Measurements from ENCODE around the gene TSPAN15. TPM values are rescaled to one million over a fixed set of nuclear protein-coding genes. Genes with fewer than 3 reads are reported as not detected.
"Not testable (repeated sequence)": the region's sequence is repeated elsewhere in the genome, so short reads cannot be mapped to it uniquely, and the experiment has no call there.

Gene TSPAN15
- polyA plus RNA-seq, 6 donors from 2014 or later = 0.16 TPM; not detected in 5

DNA sequence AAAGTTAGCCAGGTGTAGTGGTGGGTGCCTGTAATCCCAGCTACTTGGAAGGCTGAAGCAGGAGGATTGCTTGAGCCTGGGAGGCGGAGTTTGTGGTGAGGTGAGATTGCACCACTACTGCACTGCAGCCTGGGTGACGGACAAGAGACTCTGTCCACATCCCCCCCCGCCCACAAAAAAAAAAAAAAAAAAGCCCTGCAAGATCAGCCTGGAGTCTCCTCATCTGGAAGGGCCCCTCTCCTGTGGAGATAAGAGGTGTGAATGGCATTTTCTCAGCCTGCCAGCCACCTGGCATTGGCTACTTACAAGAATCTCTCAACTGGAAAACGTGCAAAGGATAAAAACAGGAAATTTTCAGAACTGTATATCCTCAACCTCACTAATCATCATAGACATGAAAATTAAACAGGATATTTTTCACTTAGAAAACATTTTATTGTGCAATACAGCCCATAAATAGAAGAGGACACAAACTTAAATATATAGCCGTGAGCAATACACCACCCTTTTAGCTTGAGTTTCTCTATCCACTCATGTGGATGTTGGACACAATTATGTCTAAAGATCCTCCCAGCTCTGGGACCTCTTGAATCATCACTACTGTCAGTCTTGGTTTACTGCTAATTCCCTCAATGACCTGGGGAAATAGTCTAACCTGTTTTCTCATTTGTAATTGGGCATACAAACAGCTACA is 11.3 kb upstream of the TSPAN15 start:
- DNase-seq = no peak
- no peak for ATAC-seq (ENCODE audit: low read depth in 2 of 2)
- H3K36me3 Mint-ChIP-seq = no peaks in the 10 kb centered on the region
- no peak overlapping the region for H3K27ac Mint-ChIP-seq
- no peaks in the 10 kb centered on the region for H3K9me3 Mint-ChIP-seq
- peaks cover 0 to 3% (median 0%) of the 10 kb centered on the region in 3 donors for H3K4me1 Mint-ChIP-seq
- peak overlapping the region in 1 of 8 donors; percentile 29 for H3K4me3 Mint-ChIP-seq
- peaks cover 5 to 35% (median 12%) of the 10 kb centered on the region in 3 donors for H3K27me3 Mint-ChIP-seq

DNA sequence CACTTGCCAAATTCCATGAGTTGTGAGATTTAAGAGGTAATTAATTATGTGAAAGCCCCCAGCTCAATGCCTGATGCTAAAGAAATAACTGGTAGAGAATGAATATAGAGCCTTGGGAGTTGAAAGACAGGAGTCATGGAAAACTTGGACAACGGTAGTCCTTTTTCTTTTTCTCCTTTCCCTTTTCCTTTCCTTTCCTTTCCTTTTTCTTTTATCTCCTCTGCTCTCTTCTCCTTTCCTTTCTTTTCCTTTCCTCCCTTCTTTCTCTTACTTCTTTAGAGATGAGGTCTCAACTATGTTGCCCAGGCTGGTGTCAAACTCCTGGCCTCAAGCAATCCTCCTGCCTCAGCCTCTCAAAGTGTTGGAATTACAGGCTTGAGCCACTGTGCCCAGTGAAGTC is 7.9 kb upstream of the TSPAN15 start:
- DNase-seq (no peak), ATAC-seq (ENCODE audit: low read depth in 2 of 2) (no peak)
- Mint-ChIP-seq H3K4me3 (no peak overlapping the region), H3K27ac (peak overlapping the region in 1 of 6 donors; percentile 77), H3K4me1 (peaks cover 0 to 3% (median 0%) of the 10 kb centered on the region in 3 donors), H3K9me3 (peaks cover 0 to 3% (median 0%) of the 10 kb centered on the region in 7 donors), H3K36me3 (no peaks in the 10 kb centered on the region), H3K27me3 (peaks cover 0 to 20% (median 3%) of the 10 kb centered on the region in 3 donors)

DNA sequence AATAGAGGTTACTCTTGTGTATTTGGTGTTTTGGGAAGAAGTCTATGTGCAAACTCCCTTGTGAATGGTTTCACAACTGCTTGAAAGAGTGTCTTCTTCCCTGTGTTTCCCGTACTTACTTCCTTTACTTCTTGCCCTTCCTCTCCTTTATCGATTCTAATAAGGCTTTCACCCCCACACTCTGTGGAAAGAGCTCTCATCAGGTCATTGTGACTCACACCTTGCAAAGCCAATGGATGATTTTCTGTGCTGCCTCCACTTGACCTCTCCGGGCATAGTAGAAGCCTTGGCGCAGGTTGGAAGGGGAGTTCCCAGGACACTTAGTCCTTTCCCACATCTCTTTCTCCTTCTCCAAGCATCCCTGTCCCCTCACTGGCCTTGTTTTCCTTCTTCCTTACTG is 6.2 kb upstream of the TSPAN15 start:
- Mint-ChIP-seq H3K27ac (peak overlapping the region in 1 of 6 donors; percentile 40), H3K27me3 (peaks cover 5 to 18% (median 16%) of the 10 kb centered on the region in 3 donors), H3K4me3 (no peak overlapping the region), H3K36me3 (no peaks in the 10 kb centered on the region), H3K4me1 (peaks cover 0 to 6% (median 0%) of the 10 kb centered on the region in 3 donors), H3K9me3 (peaks cover 0 to 3% (median 0%) of the 10 kb centered on the region in 7 donors)
- DNase-seq (no peak), ATAC-seq (ENCODE audit: low read depth in 2 of 2) (no peak)

DNA sequence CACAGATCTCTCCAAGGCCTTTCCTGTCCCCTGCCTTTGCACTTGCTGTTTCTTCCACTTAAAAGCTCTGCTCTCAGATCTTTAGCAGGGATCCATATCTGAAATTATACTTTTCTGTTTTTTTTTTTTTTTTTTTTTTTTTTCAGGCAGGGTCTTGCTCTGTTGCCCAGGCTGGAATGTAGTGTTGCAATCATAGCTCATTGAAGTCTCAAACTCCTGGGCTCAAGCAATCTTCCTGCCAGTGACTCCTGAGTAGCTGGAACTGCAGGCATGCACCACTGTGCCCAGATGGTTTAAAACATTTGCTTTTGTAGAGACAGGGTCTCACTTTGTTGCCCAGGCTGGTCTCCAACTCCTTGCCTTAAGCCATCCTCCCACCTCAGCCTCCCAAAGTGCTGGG is 5.0 kb upstream of the TSPAN15 start:
- Mint-ChIP-seq H3K36me3 (no peaks in the 10 kb centered on the region), H3K4me1 (peaks cover 0 to 11% (median 4%) of the 10 kb centered on the region in 3 donors), H3K4me3 (no peak overlapping the region), H3K9me3 (peaks cover 0 to 3% (median 0%) of the 10 kb centered on the region in 7 donors), H3K27me3 (peaks cover 9 to 23% (median 17%) of the 10 kb centered on the region in 3 donors), H3K27ac (no peak overlapping the region)
- DNase-seq (no peak), ATAC-seq (ENCODE audit: low read depth in 2 of 2) (no peak)

DNA sequence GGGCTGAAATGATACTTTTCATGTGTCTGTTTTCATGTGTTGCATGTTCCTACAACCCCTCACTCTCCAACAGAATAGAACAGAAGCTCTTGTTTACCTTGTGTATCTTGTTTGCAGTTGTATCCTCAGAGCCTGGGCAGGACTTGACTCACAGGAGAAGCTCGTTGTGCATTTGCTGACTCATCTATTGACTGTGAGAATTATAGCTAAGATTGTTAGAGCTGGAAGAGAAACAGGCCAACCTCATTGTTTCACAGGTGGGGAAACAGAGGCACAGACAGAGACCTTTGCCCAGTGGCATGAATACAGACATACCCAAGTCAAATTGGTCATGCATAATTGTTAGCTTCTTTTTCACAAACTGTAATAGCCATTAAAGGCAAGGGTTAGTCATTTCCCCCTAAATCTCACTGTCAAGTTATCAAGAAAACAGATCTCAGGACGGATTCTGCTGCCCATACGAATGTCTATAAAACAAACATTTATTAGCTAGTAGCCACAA is 4.6 kb upstream of the TSPAN15 start:
- no peak overlapping the region for H3K4me3 Mint-ChIP-seq
- no peak for DNase-seq
- H3K4me1 Mint-ChIP-seq = peaks cover 4 to 13% (median 4%) of the 10 kb centered on the region in 3 donors
- no peaks in the 10 kb centered on the region for H3K36me3 Mint-ChIP-seq
- ATAC-seq (ENCODE audit: low read depth in 2 of 2) = no peak
- no peak overlapping the region for H3K27ac Mint-ChIP-seq
- peaks cover 0 to 3% (median 0%) of the 10 kb centered on the region in 7 donors for H3K9me3 Mint-ChIP-seq
- peaks cover 9 to 24% (median 17%) of the 10 kb centered on the region in 3 donors for H3K27me3 Mint-ChIP-seq

DNA sequence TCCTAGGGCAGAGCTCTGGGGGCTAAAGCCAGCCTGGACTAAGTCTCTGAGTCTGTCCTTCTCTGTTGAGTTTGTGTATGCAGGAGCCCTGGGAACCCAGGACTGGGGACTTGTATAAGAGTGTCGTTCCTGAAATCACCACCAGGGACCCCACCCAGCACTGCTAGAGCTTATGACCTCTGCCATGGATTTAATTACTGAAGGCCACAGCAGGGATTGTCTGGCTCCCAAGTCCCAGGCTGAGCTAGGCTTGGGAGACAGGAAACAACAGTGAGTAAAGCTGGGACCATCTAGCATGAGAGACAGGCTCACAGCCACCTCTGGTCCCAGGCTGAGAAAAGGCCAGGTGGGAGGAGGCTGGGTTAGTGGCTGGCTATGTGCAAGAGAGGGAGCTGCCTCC is 1.4 kb upstream of the TSPAN15 start:
- ATAC-seq (ENCODE audit: low read depth in 2 of 2) (peak; percentile 44 to 47), DNase-seq (no peak)
- H3K9me3 Mint-ChIP-seq = peaks cover 0 to 3% (median 0%) of the 10 kb centered on the region in 7 donors
- H3K27ac Mint-ChIP-seq = no peak overlapping the region
- H3K4me1 Mint-ChIP-seq = peaks cover 6 to 17% (median 9%) of the 10 kb centered on the region in 3 donors
- peaks cover 17 to 42% (median 38%) of the 10 kb centered on the region in 3 donors for H3K27me3 Mint-ChIP-seq
- peak overlapping the region in 5 of 8 donors; percentile 5 to 61 (median 31) for H3K4me3 Mint-ChIP-seq
- no peaks in the 10 kb centered on the region for H3K36me3 Mint-ChIP-seq

DNA sequence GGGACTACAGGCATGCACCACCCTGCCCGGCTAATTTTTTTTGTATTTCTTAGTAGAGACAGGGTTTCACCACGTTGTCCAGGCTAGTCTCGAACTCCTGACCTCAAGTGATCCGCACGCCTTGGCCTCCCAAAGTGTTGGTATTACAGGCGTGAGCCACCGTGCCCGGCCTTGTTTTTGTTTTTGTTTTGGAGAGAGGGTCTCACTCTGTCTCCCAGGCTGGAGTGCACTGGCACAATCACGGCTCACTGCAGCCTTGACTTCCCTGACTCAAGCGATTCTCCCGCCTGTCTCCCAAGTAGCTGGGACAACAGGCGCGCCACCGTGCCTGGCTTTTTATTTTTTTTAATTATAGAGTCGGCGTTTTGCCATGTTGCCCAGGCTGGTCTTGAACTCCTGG is 870 bp upstream of the TSPAN15 start:
- peak overlapping the region in 3 of 8 donors; percentile 85 to 92 (median 85) for H3K4me3 Mint-ChIP-seq
- not testable (repeated sequence) for DNase-seq; H3K36me3 Mint-ChIP-seq; H3K9me3 Mint-ChIP-seq; ATAC-seq (ENCODE audit: low read depth in 2 of 2)
- peaks cover 17 to 38% (median 38%) of the 10 kb centered on the region in 3 donors for H3K27me3 Mint-ChIP-seq
- peak overlapping the region in 1 of 6 donors; percentile 14 for H3K27ac Mint-ChIP-seq
- H3K4me1 Mint-ChIP-seq = peaks cover 6 to 17% (median 9%) of the 10 kb centered on the region in 3 donors

DNA sequence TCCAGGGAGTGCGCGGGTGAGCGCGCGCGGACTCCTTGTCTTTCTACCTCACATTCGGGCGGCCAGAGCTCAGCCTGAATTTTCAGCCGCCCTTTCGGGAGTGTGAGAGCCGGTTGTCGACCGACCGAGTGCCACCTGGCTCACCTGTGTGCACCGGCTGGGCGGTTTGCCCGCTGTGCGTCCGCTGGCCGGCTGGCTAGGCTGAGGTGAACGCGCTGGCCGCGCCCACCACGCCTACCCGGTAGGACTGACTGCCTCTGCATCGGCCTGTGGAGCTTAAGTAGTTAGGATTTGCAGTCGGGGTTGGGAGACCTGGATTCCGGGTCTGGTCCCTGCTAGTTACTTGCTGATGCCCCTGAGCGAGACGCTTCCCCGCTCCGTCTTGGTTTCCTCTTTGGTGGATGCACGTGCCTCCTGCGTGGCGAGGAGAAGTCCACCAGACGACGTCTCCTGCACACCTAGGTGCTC is 553 bp downstream of the TSPAN15 start:
- peak overlapping the region; percentile 76 to 93 (median 86) for H3K4me3 Mint-ChIP-seq
- peak overlapping the region in 1 of 6 donors; percentile 85 for H3K27ac Mint-ChIP-seq
- ATAC-seq (ENCODE audit: low read depth in 2 of 2) (peak in 1 of 2 donors; percentile 11), DNase-seq (no peak)
- H3K27me3 Mint-ChIP-seq = peaks cover 17 to 38% (median 37%) of the 10 kb centered on the region in 3 donors
- H3K9me3 Mint-ChIP-seq = no peaks in the 10 kb centered on the region
- H3K4me1 Mint-ChIP-seq = peaks cover 6 to 17% (median 9%) of the 10 kb centered on the region in 3 donors
- H3K36me3 Mint-ChIP-seq = no peaks in the 10 kb centered on the region

DNA sequence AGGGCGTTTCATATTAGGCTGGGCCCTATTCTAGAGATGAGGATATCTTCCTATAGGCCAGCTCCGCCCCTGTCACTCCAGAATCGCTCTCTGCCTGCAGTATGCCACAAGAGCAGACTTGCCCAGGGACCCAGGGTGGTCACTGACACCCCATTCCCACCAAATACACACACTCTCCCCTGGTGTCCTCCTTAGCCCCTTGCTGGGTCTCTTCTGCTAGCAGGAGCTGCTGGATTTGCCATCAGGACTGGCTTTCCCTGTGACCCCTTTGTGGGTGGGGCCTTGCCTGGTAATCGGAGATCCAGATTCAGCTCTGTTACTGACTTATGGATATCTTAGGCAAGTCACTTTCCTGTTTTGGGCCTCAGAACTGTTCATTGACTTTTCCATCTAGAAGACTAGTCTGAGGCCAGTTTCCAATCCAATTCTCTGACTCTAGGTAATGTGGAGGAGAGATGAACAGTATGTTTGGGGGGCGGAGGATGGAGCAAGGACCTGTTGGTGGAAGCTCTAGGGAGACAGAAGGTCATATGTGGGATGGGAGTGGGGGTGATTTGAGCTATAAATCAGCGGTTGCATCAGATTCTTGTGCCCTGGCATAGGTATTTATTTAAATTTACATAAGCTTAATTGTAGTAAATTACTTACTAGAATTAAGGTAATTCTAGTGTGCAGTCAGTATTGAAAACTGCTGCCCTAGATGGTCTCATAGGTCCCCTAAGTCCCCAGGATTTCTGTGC is 1.6 kb downstream of the TSPAN15 start:
- ATAC-seq (ENCODE audit: low read depth in 2 of 2) (no peak), DNase-seq (no peak)
- Mint-ChIP-seq H3K9me3 (no peaks in the 10 kb centered on the region), H3K27me3 (peaks cover 17 to 38% (median 37%) of the 10 kb centered on the region in 3 donors), H3K4me1 (peaks cover 6 to 17% (median 9%) of the 10 kb centered on the region in 3 donors), H3K27ac (no peak overlapping the region), H3K4me3 (peak overlapping the region in 7 of 8 donors; percentile 32 to 86 (median 59)), H3K36me3 (no peaks in the 10 kb centered on the region)

DNA sequence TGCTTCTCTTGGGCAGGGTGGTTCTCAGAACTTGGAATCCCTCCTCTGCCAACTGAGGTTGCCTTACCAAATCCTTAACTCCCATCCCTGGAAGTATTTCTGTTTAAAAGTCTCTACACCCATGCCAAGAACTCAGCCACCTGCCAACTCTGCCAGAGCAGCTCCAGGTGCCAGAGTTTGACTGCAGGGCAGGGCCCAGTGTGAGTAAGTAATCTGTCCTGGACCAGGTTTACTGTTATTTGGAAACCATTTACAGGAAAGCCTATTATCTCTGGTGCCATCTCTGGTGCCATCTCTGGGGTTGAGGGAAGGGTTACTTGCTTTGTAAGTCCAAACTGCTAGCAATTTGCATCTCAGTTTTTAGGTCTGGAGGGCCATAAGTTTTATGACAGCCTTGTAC is 2.5 kb downstream of the TSPAN15 start:
- H3K27ac Mint-ChIP-seq = no peak overlapping the region
- no peaks in the 10 kb centered on the region for H3K36me3 Mint-ChIP-seq
- H3K4me1 Mint-ChIP-seq = peaks cover 6 to 17% (median 9%) of the 10 kb centered on the region in 3 donors
- ATAC-seq (ENCODE audit: low read depth in 2 of 2) (no peak), DNase-seq (no peak)
- H3K27me3 Mint-ChIP-seq = peaks cover 17 to 37% (median 30%) of the 10 kb centered on the region in 3 donors
- H3K9me3 Mint-ChIP-seq = no peaks in the 10 kb centered on the region
- peak overlapping the region in 1 of 8 donors; percentile 44 for H3K4me3 Mint-ChIP-seq

DNA sequence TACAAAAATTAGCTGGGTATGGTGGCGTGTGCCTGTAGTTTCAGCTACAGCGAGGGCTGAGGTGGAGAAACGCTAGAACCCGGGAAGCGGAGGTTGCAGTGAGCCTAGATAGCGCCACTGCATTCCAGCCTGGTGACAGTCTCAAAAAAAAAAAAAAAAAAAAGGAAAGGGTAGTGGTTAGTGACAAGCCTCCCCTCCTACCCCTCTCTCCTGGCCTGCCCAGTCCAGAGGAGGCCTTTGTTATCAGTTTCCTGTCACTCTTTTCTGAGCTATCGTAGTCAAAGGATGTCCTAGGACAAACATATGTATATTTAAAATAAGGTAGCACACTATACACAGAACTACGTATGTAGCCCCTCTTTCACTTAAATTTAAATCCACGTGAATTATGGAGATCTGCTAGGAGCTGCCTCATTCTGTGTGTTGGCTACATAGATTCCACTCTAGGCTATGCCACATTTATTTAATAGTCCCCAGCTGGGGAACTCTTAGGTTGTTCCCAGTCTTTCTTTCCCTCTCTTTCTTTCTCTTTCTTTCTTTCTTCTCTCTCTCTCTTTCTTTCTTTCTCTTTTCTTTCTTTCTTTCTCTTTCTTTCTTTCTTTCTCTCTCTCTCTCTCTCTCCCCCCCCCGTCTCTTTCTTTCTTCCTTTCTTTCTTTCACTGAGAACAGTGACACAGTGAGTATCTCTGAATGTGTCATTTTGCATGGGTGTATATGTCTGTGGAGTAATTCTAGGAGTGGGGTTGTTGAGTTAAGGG is 3.9 kb downstream of the TSPAN15 start:
- no peak for DNase-seq
- H3K4me1 Mint-ChIP-seq = peaks cover 6 to 14% (median 9%) of the 10 kb centered on the region in 3 donors

DNA sequence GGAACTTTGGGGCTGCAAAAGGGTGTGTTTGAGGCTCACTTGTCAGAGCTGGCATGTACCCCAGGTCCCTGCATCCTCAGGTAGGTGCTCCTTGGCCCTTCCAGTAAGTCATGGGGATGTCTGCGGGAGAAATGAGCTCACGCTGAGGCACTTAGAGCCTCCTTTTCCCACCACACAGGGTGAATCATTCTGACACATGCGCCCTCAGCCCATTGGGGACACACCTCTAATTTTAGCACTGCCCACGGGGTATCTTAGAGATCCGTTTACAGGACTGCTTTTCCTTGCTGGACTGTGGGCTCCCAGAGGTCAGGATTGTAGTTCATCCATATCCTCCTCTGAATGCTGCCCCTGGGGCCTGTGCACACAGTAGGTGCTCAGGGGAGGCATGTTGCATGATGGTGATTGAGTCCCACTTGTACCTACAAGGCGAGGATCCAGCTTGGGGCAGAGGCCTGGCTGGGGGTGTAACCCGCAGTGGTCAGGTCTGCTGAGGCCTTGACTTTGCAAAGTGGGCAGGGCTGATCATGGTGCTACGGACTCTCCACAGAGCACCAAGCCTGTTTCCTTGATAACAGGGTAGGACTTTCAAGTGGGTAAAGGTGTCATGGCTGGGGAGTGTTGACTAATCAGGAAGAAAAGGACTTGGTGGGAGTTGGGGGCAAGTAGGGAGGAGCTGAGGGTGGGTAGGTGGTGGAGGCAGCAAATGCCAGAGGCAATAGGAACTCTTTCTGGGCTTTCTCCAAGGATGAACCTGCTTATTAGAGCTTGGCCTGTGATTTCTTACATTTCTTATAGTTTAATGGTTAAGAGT is 5.8 kb downstream of the TSPAN15 start:
- Mint-ChIP-seq H3K9me3 (no peaks in the 10 kb centered on the region), H3K27me3 (peaks cover 8 to 17% (median 17%) of the 10 kb centered on the region in 3 donors)

More for the DNA sequence above, 3.9 kb downstream of the TSPAN15 start:
- Mint-ChIP-seq H3K27ac (peak overlapping the region in 1 of 6 donors; percentile 72), H3K4me3 (peak overlapping the region in 1 of 8 donors; percentile 21), H3K36me3 (no peaks in the 10 kb centered on the region), H3K9me3 (no peaks in the 10 kb centered on the region), H3K27me3 (peaks cover 12 to 31% (median 21%) of the 10 kb centered on the region in 3 donors)
- ATAC-seq (ENCODE audit: low read depth in 2 of 2) = no peak

More for the DNA sequence above, 5.8 kb downstream of the TSPAN15 start:
- Mint-ChIP-seq H3K4me1 (peaks cover under 1 to 3% (median under 1%) of the 10 kb centered on the region in 3 donors), H3K4me3 (no peak overlapping the region), H3K27ac (peak overlapping the region in 1 of 6 donors; percentile 36), H3K36me3 (no peaks in the 10 kb centered on the region)
- DNase-seq (no peak), ATAC-seq (ENCODE audit: low read depth in 2 of 2) (no peak)
